Liver (tissue), 3 donors: ENCODE results near the gene KRTAP27-1.

Experiments
- RAD21 ChIP-seq, 2 donors: IDR thresholded peaks; 2 replicates each; pipeline ENCODE4 v1.6.1; 2016; ENCODE audit warnings: antibody characterized with exemption in 2 of 2, mild to moderate bottlenecking in 2 of 2
- TF ChIP-seq, protein P1 (sequence below): fragments of 150-350 bp; IDR thresholded peaks from 2 replicates; pipeline ENCODE4 v1.5.1; 2017; ENCODE audit warnings: improper control_type of control experiment, low read depth, low read length; ENCODE audit not compliant: missing input control
- TF ChIP-seq, protein P2 (sequence below): IDR thresholded peaks from 2 replicates; pipeline ENCODE4 v1.6.1; 2016; ENCODE audit warnings: antibody characterized with exemption
- donor health status: healthy.
- donor health status: healthy.

DNA sequence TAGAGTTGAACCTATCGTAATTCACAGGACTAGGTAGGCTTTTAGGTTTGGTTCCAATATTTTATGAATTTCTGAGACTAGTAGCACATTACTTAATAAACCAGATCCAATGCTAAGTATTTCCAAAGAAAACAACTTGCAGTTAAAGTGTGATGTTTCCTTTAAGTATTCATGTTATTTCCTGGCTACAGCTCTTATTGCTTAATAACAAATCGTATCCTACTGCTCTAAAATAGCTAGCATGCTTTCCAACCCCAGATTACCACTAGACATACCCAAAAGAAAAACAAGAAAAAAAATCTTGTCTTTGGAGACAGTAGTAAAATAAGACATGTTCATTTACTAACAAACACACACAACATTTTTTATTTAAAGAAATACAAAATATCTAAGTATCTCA, 898 bp downstream of the KRTAP27-1 start:
- TF ChIP-seq, protein P1, sequence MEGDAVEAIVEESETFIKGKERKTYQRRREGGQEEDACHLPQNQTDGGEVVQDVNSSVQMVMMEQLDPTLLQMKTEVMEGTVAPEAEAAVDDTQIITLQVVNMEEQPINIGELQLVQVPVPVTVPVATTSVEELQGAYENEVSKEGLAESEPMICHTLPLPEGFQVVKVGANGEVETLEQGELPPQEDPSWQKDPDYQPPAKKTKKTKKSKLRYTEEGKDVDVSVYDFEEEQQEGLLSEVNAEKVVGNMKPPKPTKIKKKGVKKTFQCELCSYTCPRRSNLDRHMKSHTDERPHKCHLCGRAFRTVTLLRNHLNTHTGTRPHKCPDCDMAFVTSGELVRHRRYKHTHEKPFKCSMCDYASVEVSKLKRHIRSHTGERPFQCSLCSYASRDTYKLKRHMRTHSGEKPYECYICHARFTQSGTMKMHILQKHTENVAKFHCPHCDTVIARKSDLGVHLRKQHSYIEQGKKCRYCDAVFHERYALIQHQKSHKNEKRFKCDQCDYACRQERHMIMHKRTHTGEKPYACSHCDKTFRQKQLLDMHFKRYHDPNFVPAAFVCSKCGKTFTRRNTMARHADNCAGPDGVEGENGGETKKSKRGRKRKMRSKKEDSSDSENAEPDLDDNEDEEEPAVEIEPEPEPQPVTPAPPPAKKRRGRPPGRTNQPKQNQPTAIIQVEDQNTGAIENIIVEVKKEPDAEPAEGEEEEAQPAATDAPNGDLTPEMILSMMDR, result no peak
- no peak for TF ChIP-seq RAD21 (IDR thresholded peaks at IDR 0.05)
- TF ChIP-seq, protein P2, sequence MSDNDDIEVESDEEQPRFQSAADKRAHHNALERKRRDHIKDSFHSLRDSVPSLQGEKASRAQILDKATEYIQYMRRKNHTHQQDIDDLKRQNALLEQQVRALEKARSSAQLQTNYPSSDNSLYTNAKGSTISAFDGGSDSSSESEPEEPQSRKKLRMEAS, result no peak
